NCI-H2196 (cell line): Measurements from ENCODE around the gene RTN4R.

Experiments used
- DNase-seq: peaks from one replicate; lab custom pipeline; 2025; ENCODE audit not compliant: unreplicated experiment; lab: John Stamatoyannopoulos, UW

RTN4R gene

GRCh38 chr22:20243537-20244249 is 24.4 kb downstream of the RTN4R start:
- DNase-seq = peak; percentile 65

- no peak for DNase-seq
These were observed 25.0 kb downstream of the RTN4R start for GRCh38 chr22:20243176-20243536.

GRCh38 chr22:20242393-20243175 is 25.5 kb downstream of the RTN4R start:
- DNase-seq = no peak

GRCh38 chr22:20241579-20242392 is 26.3 kb downstream of the RTN4R start:
- DNase-seq = no peak

GRCh38 chr22:20240900-20241299 is 27.2 kb downstream of the RTN4R start:
- DNase-seq = no peak

- no peak for DNase-seq
These were observed 27.7 kb downstream of the RTN4R start for GRCh38 chr22:20240447-20240764.

GRCh38 chr22:20239676-20240446 is 28.3 kb downstream of the RTN4R start:
- no peak for DNase-seq

- no peak for DNase-seq
These were observed 29.0 kb downstream of the RTN4R start for GRCh38 chr22:20238901-20239675.

- DNase-seq = peak; percentile 27
These were observed 29.6 kb downstream of the RTN4R start for GRCh38 chr22:20238536-20238900.

GRCh38 chr22:20237480-20238440 is 30.4 kb downstream of the RTN4R start:
- DNase-seq = no peak

- no peak for DNase-seq
These were observed 31.9 kb downstream of the RTN4R start for GRCh38 chr22:20236052-20236717.

- no peak for DNase-seq
These were observed 32.6 kb downstream of the RTN4R start for GRCh38 chr22:20235389-20235991.

GRCh38 chr22:20234760-20235388 is 33.2 kb downstream of the RTN4R start:
- DNase-seq = no peak

- no peak for DNase-seq
These were observed 33.8 kb downstream of the RTN4R start for GRCh38 chr22:20234314-20234682.

GRCh38 chr22:20233351-20234313 is 34.5 kb downstream of the RTN4R start:
- no peak for DNase-seq

- DNase-seq = no peak
These were observed 35.3 kb downstream of the RTN4R start for GRCh38 chr22:20232781-20233180.

- DNase-seq = no peak
These were observed 35.9 kb downstream of the RTN4R start for GRCh38 chr22:20232237-20232598.
